NK-92 treated with Interleukin-12 subunit alpha and Interleukin-12 subunit beta, amount 100 ng/mL, for 24 hours (cell line): ENCODE data around the gene RHBDF2.

Source experiments
- DNase-seq: peaks from one replicate; lab custom pipeline; 2025; lab: John Stamatoyannopoulos, UW

Gene RHBDF2

GRCh38 chr17:76437467-76438402 lies 63.5 kb downstream of the RHBDF2 start:
- DNase-seq, result no peak

- DNase-seq, result no peak
Observed at GRCh38 chr17:76435751-76436150, 65.5 kb downstream of the RHBDF2 start.

GRCh38 chr17:76434870-76435269 lies 66.4 kb downstream of the RHBDF2 start:
- DNase-seq, result no peak

- no peak for DNase-seq
Observed at GRCh38 chr17:76433693-76434092, 67.5 kb downstream of the RHBDF2 start.

GRCh38 chr17:76432712-76433336 lies 68.4 kb downstream of the RHBDF2 start:
- no peak for DNase-seq

- DNase-seq, result no peak
Observed at GRCh38 chr17:76432004-76432403, 69.2 kb downstream of the RHBDF2 start.

GRCh38 chr17:76431509-76431908 lies 69.7 kb downstream of the RHBDF2 start:
- no peak for DNase-seq

GRCh38 chr17:76428511-76428910 lies 72.7 kb downstream of the RHBDF2 start:
- DNase-seq, result no peak

- no peak for DNase-seq
Observed at GRCh38 chr17:76427501-76428231, 73.6 kb downstream of the RHBDF2 start.

- DNase-seq, result no peak
Observed at GRCh38 chr17:76426853-76427252, 74.4 kb downstream of the RHBDF2 start.

GRCh38 chr17:76422860-76423259 lies 78.4 kb downstream of the RHBDF2 start:
- no peak for DNase-seq

GRCh38 chr17:76422406-76422805 lies 78.8 kb downstream of the RHBDF2 start:
- no peak for DNase-seq

- DNase-seq, result no peak
Observed at GRCh38 chr17:76421044-76421407, 80.2 kb downstream of the RHBDF2 start.
